Measurements from ENCODE around the gene ZBTB45.

GRCh38 chr19:58500242-58500641, 19.4 kb downstream of the ZBTB45 start:
- TF ChIP-seq EZH2 (IDR thresholded peaks at IDR 0.05; ENCODE audit: borderline replicate concordance) = no peak
- TF ChIP-seq, protein P1, sequence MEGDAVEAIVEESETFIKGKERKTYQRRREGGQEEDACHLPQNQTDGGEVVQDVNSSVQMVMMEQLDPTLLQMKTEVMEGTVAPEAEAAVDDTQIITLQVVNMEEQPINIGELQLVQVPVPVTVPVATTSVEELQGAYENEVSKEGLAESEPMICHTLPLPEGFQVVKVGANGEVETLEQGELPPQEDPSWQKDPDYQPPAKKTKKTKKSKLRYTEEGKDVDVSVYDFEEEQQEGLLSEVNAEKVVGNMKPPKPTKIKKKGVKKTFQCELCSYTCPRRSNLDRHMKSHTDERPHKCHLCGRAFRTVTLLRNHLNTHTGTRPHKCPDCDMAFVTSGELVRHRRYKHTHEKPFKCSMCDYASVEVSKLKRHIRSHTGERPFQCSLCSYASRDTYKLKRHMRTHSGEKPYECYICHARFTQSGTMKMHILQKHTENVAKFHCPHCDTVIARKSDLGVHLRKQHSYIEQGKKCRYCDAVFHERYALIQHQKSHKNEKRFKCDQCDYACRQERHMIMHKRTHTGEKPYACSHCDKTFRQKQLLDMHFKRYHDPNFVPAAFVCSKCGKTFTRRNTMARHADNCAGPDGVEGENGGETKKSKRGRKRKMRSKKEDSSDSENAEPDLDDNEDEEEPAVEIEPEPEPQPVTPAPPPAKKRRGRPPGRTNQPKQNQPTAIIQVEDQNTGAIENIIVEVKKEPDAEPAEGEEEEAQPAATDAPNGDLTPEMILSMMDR (IDR thresholded peaks at IDR 0.05; ENCODE audit: poor library complexity) = no peak

Measured in hepatocyte (in vitro differentiated cells).